GM12872 (cell line): ENCODE data around the gene ANP32B.

ENCODE experiments used
- TF ChIP-seq, protein P1 (sequence below): IDR thresholded peaks from 3 replicates; pipeline ENCODE4 v1.5.1; 2011; ENCODE audit warnings: low read depth, mild to moderate bottlenecking, low read length, moderate library complexity; ENCODE audit not compliant: insufficient read depth

The ANP32B gene

DNA sequence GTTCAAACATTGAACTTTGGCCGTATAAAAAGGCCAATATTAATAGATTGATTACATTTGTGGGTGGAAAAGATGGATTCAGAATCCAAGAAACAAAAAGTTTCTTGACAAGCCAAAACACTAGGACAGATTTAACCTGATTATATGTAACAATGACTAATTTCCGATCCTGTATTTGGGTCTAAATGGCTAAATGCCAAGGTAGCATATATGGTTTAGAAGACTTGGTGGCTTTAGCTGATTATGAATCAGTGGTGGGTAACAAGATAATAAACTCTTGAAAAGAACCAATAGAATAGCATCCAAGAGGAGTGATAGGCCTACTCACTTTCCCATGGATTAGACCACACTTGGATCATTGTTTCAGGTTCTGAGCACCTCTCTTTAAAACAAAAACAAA lies 21.8 kb upstream of the ANP32B start:
- TF ChIP-seq, protein P1, sequence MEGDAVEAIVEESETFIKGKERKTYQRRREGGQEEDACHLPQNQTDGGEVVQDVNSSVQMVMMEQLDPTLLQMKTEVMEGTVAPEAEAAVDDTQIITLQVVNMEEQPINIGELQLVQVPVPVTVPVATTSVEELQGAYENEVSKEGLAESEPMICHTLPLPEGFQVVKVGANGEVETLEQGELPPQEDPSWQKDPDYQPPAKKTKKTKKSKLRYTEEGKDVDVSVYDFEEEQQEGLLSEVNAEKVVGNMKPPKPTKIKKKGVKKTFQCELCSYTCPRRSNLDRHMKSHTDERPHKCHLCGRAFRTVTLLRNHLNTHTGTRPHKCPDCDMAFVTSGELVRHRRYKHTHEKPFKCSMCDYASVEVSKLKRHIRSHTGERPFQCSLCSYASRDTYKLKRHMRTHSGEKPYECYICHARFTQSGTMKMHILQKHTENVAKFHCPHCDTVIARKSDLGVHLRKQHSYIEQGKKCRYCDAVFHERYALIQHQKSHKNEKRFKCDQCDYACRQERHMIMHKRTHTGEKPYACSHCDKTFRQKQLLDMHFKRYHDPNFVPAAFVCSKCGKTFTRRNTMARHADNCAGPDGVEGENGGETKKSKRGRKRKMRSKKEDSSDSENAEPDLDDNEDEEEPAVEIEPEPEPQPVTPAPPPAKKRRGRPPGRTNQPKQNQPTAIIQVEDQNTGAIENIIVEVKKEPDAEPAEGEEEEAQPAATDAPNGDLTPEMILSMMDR, result no peak

GRCh38 chr9:97962136-97962535 lies 21.0 kb upstream of the ANP32B start:
- TF ChIP-seq, protein P1, result no peak

GRCh38 chr9:97962575-97962974 lies 20.6 kb upstream of the ANP32B start:
- TF ChIP-seq, protein P1, result no peak

GRCh38 chr9:97963232-97963631 lies 19.9 kb upstream of the ANP32B start:
- TF ChIP-seq, protein P1, result no peak

- TF ChIP-seq, protein P1, result no peak
These were observed 18.2 kb upstream of the ANP32B start for GRCh38 chr9:97964901-97965300.

DNA sequence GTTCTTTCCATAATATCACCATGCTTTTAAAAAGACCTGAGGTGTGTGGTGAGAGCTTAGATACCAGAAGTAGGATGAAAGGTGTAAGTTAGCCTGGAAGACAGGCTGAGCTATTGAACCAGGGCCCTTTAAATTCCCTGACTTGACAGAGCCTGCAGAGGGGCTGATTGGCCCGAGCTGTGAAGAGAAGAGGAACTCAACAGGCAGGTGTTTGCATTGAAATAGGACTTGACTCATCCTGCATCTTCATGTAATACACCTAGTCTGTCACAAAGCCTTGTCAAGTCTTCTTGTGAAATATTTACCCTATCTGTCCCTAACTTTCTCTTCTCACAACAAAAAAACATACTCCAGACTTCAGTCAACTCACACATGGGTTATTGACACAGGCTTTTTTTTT lies 16.6 kb upstream of the ANP32B start:
- TF ChIP-seq, protein P1, result no peak

- TF ChIP-seq, protein P1, result no peak
These were observed 14.1 kb upstream of the ANP32B start for GRCh38 chr9:97969014-97969413.

DNA sequence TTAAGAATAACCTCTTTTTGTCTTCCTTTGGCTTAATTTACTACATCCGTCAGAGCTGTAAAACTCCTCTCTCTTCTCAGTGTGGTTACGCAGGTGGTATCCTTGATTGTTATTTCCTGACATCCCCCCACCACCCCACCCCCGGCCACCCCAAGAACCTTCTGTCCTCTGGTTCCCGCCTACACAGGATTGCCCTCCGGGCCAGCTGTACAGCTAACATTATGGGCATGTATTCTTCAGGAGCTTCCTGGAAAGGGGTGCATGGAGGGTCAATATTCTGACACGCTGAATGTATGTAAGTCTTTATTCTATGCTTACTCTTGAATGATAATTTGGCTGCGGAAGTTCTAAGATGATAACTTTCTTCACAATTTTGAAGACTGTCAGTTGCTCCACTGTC lies 13.0 kb upstream of the ANP32B start:
- TF ChIP-seq, protein P1, result no peak
